Measurements from ENCODE around the gene TNFSF10.
"Not testable (repeated sequence)": the region's sequence is repeated elsewhere in the genome, so short reads cannot be mapped to it uniquely, and the experiment has no call there.

TNFSF10 gene

DNA sequence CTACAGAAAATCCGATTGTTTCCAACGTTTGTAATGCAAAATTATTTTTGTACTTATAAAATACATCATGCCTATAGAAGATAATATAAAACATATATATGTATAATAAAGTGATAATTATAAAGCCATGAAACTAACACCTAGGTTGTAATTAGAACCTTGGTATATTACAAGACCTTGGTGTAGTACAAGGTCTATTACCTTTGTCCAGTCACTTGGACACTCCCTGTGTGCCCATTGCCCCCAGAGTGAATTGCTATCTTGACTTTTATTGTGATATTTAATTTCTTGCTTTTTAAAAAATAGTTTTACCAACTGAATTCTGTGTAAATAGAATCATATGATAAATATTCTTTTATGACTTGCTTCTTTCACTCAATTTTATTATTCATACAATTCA lies 20.7 kb upstream of the TNFSF10 start:
- no peak for DNase-seq

- DNase-seq, result no peak
Observed at GRCh38 chr3:172543419-172543818, 20.2 kb upstream of the TNFSF10 start.

GRCh38 chr3:172542999-172543398 lies 19.8 kb upstream of the TNFSF10 start:
- no peak for DNase-seq

GRCh38 chr3:172541945-172542488 lies 18.8 kb upstream of the TNFSF10 start:
- DNase-seq, result no peak

- DNase-seq, result no peak
Observed at GRCh38 chr3:172540049-172540448, 16.8 kb upstream of the TNFSF10 start.

DNA sequence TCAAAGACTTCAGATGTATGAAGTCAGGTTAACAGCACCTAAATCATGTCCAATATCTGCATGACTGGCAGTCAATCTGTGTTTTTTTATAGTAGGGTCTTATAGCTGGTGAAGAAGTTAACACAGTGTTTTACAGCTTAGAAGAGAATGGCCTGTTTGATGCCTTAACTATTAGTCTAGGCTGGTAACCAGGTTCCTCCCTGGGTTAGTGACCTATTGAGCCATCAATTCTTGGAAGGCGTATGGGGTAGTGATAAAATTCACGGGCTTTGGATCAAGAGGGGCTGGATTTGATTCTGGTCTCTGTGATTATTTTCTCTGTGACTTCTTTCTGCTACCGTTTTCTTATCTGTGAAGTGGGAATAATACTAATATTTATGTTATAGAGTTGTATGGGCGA lies 16.0 kb upstream of the TNFSF10 start:
- DNase-seq, result no peak

DNA sequence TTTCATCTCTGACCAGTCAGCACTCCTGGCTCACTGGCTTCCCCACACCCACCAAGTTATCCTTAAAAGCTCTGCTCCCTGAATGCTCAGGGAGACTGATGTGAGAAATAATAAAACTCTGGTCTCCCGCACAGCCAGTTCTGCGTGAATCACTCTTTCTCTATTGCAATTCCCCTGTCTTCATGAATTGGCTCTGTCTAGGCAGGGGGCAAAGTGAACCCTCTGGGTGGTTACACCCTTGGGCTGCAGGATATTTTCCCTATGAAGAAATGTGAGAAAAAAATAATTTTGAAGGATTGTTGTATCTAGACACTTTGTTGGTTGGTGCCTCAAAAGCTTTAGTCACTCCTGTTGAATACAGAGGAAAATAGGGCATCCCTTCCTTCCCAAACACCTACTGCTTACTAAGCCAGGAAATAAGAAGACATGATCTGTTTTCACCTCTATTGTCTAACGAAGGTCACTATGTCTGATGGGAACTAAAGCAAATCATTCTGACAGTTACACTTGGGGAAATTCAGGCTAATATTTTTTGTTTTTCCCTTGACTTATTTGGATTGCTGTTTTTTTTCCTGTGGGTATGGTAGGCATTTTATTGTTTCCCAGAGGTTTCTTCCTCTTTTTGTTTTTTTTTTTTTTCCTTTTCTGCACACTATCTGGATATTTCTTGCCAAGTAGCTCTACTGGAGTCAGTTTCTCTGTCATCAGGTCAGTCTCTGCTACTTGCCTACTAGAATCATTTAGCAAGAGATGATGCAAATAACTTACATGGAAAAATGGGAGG lies 15.3 kb upstream of the TNFSF10 start:
- DNase-seq, result no peak

- no peak for DNase-seq
Observed at GRCh38 chr3:172537507-172538158, 14.4 kb upstream of the TNFSF10 start.

DNA sequence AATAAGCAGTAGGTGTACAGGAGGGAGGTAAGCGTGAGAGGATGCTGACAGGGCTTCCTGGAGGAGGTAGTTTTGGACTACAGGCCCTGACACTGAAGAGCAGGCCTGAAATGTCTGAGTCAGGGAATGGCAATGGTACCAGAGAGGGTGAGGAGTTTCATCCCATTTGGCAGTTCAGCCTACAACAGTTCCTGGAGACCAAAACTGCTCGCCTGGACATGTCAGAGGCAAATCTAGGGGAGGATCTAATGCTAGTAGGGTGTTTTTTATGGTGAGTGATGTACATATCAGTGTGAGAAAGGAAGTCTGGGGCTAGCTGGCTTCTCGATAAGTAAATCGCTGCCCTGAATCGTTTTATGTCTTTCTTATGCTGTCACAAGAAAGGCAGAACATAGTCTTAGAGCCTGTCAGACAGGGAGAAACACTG lies 13.8 kb upstream of the TNFSF10 start:
- no peak for DNase-seq

DNA sequence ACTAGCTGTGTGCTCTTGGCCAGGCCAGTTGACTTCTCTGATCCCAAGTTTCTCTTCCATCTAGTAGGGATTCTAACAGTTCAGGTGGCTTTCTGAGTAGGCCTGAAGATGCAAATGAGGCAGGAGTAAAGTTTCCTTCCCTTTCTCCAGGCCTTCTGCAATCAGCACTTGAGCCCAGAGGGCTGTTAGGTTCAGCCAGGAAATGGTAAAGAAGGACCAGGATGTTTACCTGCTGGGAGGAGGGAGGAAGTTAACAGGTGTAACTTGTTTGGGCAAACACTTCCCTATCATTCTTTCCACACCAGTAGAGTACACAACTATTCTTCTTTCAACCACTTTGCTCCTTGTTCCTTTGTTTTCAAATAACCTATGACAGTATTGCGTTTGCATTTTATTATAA lies 13.3 kb upstream of the TNFSF10 start:
- DNase-seq, result no peak

GRCh38 chr3:172530566-172530965 lies 7.3 kb upstream of the TNFSF10 start:
- peak; percentile 40 for DNase-seq

DNA sequence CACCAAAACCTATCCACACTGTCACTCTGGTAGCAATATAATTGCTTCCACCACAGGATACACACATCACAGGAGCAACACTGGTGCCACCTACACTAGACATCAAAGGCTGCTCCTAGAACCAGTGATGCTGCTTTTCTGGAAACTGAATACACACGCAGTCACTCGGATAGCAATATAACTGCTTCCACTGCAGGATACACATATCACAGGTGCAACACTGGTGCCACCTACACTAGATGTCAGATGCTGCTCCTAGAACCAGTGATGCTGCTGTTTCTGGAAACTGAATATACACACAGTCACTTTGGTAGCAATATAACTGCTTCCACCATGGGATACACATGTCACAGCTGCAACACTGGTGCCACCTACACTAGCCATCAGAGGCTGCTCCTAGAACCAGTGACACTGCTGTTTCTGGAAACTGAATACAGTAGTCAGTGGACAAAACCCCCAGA lies 6.9 kb upstream of the TNFSF10 start:
- no peak for DNase-seq

DNA sequence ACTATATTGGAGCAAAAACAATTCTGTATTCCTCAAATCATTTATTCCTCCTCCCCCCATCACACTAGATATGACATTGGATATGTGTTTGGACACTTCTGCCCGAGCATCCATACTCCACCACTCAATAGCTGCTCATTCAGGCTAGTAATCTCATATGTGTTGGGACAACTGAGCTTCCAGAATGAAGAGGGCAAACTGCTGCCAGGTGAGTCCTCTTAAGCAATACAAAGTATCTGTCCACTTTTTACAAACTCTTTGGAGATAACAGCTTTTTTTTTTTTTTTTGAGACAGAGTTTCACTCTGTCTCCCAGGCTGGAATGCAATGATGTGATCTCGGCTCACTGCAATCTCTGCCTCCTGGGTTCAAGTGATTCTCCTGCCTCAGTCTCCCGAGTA lies 5.4 kb upstream of the TNFSF10 start:
- DNase-seq, result no peak

GRCh38 chr3:172527306-172527705 lies 4.1 kb upstream of the TNFSF10 start:
- no peak for DNase-seq

DNA sequence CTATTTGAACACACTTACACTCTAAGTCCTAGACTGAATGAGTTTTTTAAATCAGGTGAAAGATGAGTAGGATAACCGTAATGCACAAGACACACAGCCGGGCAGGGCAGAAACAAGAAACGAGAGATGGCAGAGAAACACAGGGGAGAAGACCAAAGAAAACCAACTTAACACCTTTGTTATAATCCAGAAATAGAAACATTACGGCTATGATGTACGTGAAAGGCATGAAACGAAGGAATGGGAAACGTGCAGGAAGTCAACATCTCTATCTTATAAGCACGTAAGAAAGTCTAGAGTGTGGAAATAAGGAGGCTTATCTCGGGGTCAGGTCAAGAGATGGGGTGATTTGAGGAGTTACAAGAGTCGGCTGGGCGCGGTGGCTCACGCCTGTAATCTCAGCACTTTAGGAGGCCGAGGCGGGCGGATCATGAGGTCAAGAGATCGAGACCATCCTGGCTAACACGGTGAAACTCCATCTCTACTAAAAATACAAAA lies 1.9 kb upstream of the TNFSF10 start:
- DNase-seq, result no peak

DNA sequence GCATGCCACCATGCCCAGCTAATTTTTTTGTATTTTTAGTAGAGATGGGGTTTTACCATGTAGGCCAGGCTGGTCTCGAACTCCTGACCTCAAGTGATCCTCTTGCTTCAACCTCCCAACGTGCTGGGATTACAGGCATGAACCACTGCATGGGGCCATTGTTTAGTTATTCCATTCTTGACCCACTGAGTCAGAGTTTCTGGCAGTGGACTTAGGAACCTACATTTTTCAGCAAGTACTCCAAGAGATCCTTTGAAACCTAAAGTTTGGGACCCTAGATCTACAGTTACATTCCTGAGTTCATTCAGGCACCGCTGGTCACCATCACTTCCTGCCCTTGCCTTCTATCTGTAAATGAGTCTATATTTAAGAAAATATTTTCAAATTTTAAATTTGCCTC lies 1.4 kb upstream of the TNFSF10 start:
- no peak for DNase-seq

GRCh38 chr3:172521837-172522726 lies 1.1 kb downstream of the TNFSF10 start:
- DNase-seq, result not testable (repeated sequence)

- no peak for DNase-seq
Observed at GRCh38 chr3:172520301-172520831, 2.9 kb downstream of the TNFSF10 start.

- DNase-seq, result no peak
Observed at GRCh38 chr3:172519740-172520139, 3.5 kb downstream of the TNFSF10 start.

DNA sequence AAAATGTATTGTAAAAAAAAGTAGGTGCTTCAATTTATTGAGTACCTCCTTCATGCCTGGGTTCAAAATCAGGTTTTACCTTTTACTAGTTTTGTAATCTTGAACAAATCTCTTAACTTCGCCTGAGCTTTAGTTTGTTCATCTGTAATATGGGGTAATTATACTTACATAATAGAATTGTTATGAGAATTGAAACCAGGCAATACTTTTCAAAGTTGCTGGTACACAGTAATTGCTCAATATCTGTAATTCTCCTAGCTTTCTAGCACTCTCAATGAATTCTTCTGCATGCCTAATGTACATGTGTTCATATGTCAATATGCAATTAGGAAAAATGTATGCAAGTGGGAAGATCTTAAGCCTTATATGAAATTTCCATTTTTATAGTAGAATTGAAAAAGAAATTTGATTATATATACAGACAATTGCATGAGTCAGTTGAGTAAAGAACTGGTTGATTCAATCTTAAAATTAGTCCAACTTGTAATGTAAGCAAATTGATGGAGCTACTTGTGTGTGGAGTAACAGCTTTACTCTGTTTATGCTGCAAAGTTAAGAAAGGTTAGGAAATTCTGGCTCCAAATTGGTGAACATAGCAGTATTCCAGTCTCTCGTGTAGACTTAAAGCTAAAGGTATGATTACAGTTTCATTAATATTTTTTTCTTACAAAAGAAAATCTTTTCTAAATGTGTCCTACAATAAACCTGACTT lies 4.1 kb downstream of the TNFSF10 start:
- no peak for DNase-seq

DNA sequence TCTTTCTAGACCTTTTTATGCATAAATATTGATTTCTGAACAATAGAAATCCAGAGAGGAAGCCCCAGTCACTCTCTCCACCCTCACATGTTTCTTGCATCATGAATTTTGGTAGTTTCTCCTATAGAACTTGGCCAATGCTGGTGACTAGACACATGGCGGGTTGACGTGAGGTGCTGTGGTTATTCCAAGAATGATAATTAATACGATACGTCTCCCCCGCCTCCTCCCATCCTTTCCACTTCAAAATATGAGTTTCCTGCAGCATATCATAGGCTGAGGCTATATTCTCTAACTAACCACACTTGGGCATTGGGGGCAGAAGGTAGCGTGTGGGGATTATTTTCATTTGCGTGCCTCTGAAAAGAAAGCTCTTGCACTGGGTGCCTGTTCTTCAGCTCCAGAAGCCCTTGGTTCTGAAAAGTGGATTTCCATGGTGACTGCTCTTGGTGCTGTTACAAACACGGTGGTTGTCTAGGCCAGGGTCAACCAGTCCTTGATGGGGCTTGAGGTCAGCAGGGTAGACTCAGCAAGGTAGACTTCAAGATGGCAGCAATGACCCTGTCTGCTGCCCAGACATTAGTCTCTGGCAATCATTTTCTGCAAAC lies 5.3 kb downstream of the TNFSF10 start:
- no peak for DNase-seq
